Endometrium (tissue), 2 donors: ENCODE measurements around the gene KIF5B.

Experiments
- FAIRE-seq: peaks from 2 replicates; lab custom pipeline; 2012; peaks lifted over from hg19 to GRCh38; lab: Jason Lieb, UNC
- donor health status: control.
- donor health status: control.

Gene KIF5B

DNA sequence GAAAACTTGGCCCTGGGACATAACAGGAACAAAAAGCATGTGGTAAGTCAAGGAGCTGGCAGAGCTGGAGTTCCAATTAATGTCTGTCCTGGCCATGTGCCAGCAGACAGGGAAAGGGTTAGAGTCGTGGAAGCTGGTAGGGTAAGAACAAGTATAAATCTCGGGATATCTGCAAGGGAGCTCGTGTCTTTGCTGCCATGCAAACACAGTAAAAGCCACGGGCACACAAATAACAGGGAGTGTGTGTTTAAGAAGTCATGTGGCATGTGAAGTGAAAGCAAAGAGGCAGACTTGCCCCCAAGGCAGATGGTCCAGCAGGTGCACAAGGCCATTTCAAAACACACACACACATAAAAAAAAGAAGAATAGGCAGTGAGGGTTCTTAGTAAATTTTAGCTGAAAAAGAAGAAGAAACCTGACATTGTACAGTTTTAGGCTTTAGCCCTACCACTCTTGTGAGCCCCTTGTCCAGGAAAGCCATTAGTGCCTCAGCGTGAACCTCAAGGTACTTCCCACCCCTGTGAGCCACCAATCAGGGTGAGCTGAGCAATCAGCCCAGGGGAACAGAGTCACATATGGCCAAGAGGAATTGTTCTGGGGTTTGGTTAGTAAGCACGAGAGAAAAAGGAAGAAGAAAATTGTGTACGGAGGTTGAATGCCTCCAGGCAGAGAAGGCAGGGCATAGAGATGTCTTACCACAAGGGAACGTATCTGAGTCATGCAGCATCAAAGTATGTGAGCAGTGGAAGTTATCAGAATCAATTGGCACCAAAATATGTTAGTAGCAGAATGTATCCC, 94.7 kb downstream of the KIF5B start:
- FAIRE-seq, result no peak

DNA sequence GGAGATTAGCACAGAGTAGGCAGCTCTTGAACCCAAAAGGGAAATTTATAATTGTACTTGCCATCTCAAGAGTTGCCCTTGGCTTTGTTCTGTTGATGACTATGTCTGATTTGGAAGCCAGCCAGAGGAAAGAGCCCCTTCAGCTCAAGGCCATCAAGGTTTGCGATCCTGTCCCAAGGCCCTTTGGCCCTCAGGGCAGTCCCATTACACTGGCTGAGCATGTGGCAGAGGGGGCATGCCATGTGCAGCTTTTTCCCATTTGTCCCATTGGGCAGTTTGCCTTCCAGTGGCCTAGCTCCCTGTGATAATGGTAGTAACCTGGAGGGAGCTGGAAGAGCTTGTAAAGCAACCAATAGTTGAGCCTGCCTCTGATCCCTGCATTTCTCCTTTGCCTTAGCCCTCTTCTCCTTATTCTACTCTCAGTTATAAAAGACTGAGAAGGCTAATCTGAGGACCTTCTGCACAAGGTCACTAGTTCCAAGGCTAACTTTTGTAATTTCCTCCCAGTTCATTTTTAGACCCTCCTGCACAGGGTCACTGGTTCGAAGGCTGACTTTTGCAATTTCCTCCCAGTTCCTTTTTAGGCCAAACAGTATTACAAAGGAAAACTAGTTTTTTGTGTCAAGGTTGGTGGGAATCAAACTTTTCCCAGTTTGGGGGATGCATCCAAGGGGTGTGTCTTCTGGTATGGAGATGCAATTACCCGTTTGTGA, 96.6 kb downstream of the KIF5B start:
- FAIRE-seq, result no peak
